SK-N-SH treated with all-trans-retinoic acid at 6 μM for 48 hours (cell line): Measurements from ENCODE around the gene PRPF40B.

Source experiments
- ARNTL ChIP-seq: fragments of 450-650 bp; formaldehyde crosslinking; IDR thresholded peaks from 2 replicates; pipeline ENCODE4 v1.5.0; 2020; ENCODE audit warnings: low read depth, mild to moderate bottlenecking, moderate library complexity, borderline replicate concordance
- SNAI2 ChIP-seq: fragments of 250-450 bp; sonication (Bioruptor Pico); IDR thresholded peaks from 2 replicates; pipeline ENCODE4 v1.5.0; 2020; ENCODE audit warnings: mild to moderate bottlenecking, moderate library complexity

DNA sequence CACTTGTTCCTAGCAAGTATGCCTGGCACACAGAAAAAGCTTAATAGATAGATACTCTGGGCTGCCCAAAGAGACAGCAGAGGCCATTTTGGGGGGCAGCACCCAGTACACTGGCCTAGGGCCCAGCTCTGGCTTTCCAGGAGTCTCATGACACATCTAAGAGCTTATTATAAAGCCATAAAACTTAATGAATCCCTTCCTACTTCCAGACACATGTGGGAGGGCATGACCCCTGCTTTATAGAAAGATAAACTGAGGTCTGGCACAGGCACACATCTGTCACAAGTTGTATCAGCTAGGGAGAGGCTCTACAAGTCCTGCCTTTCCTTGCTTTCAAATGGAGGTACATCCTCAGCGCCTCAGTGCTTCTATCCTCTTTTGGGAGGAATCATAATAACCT is 56.7 kb downstream of the PRPF40B start:
- TF ChIP-seq ARNTL (CRISPR knock-in tag) (no peak), SNAI2 (CRISPR knock-in tag) (no peak)
